LHCN-M2 (cell line): ENCODE results near the gene CDH12. TPM values are rescaled to one million over a fixed set of nuclear protein-coding genes. Genes with fewer than 3 reads are reported as not detected.
"Not testable (repeated sequence)": the region's sequence is repeated elsewhere in the genome, so short reads cannot be mapped to it uniquely, and the experiment has no call there.

Experiments used
- DNase-seq: peaks from one replicate; pipeline ENCODE4 v3.0.0-alpha.2; 2012; ENCODE audit warnings: low read depth
- total RNA-seq: library from RNA; depleted of rRNA; stranded (reverse); fragments of >200 nt; gene quantifications from 2 replicates; pipeline ENCODE4 v1.2.3, GENCODE V29; 2014

Gene CDH12
- total RNA-seq, 1 experiment from 2014 or later, result not detected

DNA sequence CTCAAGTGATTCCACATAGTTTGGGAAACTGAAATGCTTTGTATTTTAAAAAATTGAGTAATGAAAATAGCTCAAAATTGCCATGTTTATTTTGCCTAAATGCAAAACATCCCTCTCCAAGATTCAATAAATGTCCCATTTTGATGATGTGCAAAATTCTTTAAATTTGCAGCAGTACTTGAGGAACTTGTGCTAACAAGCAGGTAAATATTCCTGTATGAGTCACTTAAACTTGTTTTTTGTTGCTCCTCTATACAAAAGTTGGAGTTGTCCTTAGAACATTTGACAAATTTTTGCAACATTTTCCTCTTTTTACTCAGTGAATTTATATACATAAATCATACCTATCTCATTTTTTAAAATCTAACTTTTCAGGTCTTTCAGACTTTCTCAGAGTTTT is 280.2 kb downstream of the CDH12 start:
- no peak for DNase-seq

DNA sequence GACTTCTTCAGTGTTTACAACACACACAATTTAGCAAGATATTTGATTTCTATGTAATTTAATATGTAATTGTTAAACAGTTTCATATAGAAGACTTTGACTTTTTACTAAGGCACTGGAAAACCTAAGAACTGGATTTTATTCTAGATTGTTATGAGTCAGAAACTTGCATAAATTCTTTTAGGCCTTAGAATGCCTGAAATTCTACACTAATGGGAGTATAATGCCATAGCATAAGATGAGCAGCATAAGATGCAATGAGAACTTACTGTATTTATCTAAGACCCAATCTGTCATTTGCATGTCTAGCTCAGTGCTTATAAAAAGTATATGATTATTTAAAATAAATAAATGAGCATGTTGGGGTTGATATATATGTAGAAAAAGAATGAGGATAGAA is 285.2 kb downstream of the CDH12 start:
- no peak for DNase-seq

GRCh38 chr5:22560147-22560546 is 293.0 kb downstream of the CDH12 start:
- DNase-seq, result no peak

DNA sequence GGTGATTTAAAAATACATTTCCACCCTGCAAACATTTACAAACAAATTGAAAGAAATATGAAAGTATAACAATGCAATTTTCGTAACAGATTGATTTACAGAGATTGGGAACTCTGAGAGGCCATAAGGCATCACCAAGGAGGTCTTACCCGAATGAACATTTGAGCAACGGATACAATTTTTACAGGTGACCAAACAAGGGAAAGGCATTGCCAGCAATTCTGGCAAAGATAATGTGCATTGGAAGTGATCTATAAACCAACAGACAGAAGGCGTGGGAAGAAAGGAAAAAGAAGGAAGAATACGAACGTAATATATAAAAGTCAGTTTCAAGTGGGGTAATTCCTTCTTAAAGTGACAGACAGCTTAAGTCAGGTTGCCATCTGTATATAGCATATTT is 295.9 kb downstream of the CDH12 start:
- no peak for DNase-seq

- no peak for DNase-seq
These were observed 298.7 kb downstream of the CDH12 start for GRCh38 chr5:22554475-22554874.

GRCh38 chr5:22549876-22550671 is 303.1 kb downstream of the CDH12 start:
- DNase-seq, result no peak

DNA sequence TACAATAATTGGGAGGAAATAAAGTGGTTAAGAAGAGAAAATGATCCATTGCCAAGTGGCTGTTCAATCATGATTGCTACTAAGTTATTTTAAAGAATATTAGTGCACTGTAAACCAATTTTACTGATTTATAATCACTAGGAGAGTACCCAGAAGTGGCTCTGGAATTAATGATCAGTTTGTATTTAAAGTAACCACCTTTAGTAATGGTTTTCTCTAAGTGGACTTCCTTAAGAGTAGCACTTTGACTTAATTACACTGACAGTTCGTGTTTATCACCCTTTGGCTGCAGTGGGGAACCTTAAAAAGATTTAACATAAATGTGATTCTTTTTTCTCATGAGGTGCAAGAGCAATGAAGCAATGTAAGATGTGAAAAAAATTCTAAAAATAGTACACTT is 310.8 kb downstream of the CDH12 start:
- no peak for DNase-seq

DNA sequence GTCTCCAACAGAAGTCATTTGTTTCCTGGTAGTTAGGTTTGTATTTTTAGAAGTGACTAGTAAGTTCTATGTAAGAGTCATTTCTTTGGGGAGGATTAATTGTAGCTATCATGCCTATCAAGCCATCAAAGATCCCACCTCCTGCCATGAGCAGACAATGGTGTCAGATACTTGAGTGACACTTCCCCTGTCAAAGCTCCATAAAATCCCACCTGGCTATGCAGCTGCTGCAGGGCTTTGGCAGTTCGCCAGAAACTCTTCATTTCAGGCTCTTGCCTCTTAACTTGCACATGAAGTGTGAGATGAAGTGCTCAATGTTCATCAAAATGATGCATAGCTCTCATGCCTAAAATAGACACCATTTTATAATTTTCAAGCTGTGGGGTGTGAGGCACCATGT is 312.1 kb downstream of the CDH12 start:
- no peak for DNase-seq

DNA sequence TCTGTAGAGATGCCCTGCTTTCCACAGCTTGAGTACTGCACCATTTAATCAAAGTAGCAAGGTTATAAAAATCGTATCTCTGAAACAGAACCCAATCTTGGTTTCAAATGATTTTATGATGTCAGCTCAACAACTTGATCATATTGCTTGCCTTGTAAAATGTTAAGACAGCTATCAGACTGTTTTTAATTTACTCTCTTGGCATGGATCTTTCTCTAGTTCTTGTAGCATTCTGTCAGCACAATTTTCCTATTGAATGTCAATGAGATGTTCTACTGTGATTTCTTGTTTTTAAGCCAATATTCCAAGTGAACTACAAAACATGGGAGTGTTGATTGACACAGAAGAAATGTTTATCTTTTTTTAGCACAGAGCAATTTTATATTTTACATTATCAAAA is 313.4 kb downstream of the CDH12 start:
- no peak for DNase-seq

DNA sequence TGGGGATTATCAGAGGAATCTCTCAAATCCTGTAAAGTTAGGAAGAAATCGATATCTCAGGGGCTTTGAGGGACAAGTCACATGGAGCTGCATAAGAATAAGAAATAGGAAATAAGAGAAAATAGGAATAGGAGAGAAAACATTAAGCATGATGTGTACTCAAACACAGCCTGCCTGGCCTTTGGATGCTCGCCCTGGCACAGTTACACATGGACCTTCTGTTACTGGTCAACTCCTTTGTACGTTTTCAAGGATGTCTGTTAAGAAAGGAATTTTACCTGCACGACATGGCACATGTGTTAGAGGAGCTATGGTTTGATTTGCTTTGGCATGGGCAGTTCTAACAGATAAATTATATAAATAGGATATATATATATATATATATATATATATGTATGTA is 321.2 kb downstream of the CDH12 start:
- DNase-seq, result no peak

GRCh38 chr5:22521521-22521920 is 331.6 kb downstream of the CDH12 start:
- DNase-seq, result no peak

GRCh38 chr5:22516497-22516896 is 336.6 kb downstream of the CDH12 start:
- not testable (repeated sequence) for DNase-seq

DNA sequence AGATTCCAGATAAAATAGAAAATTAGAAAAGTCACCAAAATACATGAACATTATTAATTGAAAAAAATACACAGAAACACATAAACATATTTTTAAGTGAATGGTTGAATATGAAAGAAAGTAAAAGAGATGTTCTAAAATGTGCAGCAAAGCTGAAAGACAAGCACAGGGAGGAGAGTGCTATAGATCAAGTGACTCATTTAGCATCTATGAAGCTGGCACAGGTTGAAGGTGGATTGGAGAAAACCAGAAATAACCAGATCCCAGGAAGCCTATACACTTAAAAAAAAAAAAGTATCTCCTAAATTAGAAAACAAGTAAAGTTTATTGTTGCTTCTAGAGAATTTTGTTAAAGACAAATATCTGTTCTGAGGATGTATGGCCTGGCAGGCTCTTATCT is 338.9 kb downstream of the CDH12 start:
- no peak for DNase-seq

GRCh38 chr5:22505891-22506290 is 347.3 kb downstream of the CDH12 start:
- no peak for DNase-seq

DNA sequence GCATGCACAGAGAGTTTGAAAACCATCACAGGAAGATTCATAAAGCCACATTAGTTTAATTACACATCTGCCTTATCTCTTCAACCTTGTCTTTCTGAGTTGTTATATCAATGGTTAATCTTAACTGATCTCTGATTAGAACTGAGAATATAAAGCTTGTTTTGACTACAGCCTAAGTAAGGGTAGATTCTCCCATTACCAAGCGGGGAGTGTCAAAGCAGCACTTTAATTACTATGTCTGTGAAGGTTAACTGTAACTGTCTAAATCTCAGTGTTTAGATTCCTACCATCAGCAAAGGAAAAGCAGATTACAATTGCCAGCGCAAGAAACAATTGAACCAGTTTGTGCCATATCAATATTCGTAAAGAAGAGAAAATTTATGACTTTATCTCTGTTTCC is 348.7 kb downstream of the CDH12 start:
- no peak for DNase-seq

DNA sequence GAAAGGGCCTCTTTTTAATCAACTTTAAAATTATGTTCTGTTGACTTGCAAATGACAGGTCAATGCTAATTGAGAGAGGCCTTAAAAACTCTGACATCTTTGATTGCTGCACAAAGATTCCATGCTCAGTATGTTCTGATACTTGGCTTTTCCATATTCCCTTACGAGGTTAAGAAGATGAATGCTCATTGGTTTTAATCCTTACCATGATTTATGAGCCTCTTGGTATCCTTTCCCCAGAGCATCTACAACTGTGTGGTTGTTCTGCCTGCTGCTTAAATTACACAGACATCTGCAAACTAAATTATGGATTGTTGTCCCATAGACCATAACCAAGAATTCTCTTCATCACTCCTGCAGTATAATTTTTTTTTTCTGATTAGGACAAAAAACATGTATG is 352.6 kb downstream of the CDH12 start:
- no peak for DNase-seq

DNA sequence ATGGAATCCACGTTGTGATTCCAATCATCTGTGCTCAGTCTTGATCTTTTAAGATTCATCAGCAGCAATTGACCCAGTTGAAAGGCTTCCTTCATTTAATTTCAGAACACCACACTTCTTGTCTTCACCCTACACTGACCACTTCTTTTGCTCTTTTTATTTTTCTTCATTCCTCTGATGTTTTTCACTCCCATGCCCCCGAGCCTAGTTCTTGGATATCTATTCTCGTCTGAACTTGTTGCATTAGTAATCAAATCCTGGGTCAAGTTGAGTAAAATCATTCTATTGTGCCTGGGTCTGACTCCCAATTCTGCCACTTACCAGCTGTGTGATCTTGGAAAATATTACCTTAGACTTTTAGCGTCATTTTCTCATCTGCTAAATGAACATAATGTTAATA is 356.5 kb downstream of the CDH12 start:
- no peak for DNase-seq

- no peak for DNase-seq
These were observed 358.0 kb downstream of the CDH12 start for GRCh38 chr5:22495016-22495720.

GRCh38 chr5:22488427-22488826 is 364.7 kb downstream of the CDH12 start:
- no peak for DNase-seq

DNA sequence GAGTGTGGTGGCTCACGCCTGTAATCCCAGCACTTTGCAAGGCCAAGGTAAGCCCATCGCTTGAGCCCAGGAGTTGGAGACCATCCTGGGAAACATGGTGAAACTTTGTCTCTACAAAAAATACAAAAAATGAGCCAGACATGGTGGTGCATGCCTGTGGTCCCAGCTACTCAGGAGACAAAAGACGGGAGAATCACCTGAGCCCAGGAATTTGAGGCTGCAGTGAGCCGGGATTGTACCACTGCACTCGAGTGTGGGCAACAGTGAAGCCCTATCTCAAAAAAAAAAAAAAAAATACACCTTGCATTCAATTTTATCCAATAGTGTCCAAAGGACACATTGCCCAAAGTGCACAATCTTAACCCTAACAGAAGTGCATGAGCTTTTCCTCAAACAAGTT is 372.8 kb downstream of the CDH12 start:
- DNase-seq, result no peak

DNA sequence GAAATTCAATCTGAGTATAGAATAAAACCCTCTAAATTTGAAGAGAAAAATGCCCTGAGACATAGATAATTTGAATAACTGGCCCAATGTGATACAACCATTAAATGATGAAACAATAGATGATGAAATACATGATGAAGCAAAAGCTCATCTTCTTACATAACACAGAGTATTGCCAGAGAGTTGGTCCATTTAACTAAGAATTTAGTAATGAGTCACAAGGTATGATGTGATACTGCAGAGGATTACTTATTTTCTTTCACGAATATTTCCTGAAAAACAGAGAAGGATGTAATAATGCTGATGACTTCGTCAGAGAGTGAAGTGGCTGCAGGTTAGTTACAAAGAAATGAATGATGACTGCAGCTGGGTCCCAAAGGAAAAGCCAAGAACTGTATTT is 379.3 kb downstream of the CDH12 start:
- no peak for DNase-seq

- no peak for DNase-seq
These were observed 382.0 kb downstream of the CDH12 start for GRCh38 chr5:22471154-22471553.

DNA sequence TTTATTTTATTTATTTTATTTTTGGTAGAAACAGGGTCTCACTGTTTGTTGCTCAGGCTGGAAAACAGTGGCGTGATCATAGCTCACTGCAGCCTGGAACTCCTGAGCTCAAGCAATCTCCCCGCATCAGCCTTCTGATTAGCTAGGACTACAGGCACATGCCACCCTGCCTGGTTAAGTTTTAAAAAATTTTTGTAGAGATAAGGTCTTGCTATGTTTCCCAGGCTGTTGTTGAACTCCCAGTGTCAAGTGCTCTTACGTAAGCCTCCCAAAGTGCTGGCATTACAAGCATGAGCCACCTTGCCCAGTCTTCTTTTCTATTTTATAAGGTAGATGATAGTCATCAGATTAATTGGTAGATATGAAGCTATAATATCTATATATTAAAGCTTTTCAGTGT is 382.7 kb downstream of the CDH12 start:
- DNase-seq, result no peak
